CD4-positive, alpha-beta memory T cell (primary cell): ENCODE results near the gene SCN2B. TPM values are rescaled to one million over a fixed set of nuclear protein-coding genes. Genes with fewer than 3 reads are reported as not detected.

Experiments used
- CTCF ChIA-PET: fragments of 350-600 bp; sonication (Branson Sonifier 250); formaldehyde crosslinking; loops from one replicate; lab custom pipeline; 2021; ENCODE audit warnings: inconsistent platforms; ENCODE audit not compliant: partially characterized antibody; lab: Charles Lee
- POLR2A ChIA-PET: fragments of 350-600 bp; sonication (Branson Sonifier 250); formaldehyde crosslinking; loops from one replicate; lab custom pipeline; 2021; ENCODE audit not compliant: partially characterized antibody; lab: Charles Lee
- DNase-seq, 5 donors: peaks; one replicate each; pipeline versions ENCODE4 v3.0.0 to v3.0.0-alpha.2; 2020 to 2022; ENCODE audit warnings: mixed read lengths in 1 of 5
- H3K27ac ChIP-seq: one replicate; pipeline ENCODE4 v1.7.0; 2013; ENCODE audit warnings: low read depth, low read length
- H3K27me3 ChIP-seq: 2 replicates; pipeline ENCODE4 v1.7.0; 2013; ENCODE audit warnings: mild to moderate bottlenecking, low read length, moderate library complexity; ENCODE audit not compliant: insufficient read depth
- H3K36me3 ChIP-seq: 2 replicates; pipeline ENCODE4 v1.7.0; 2013; ENCODE audit warnings: mild to moderate bottlenecking, low read length, moderate library complexity; ENCODE audit not compliant: insufficient read depth
- H3K4me1 ChIP-seq: 2 replicates; pipeline ENCODE4 v1.7.0; 2013; ENCODE audit warnings: mild to moderate bottlenecking, low read length, moderate library complexity; ENCODE audit not compliant: insufficient read depth
- H3K4me3 ChIP-seq, 2 donors: one replicate each; pipeline ENCODE4 v1.7.0; 2013; ENCODE audit warnings: low read length in 2 of 2, mild to moderate bottlenecking in 1 of 2
- H3K9me3 ChIP-seq, 2 donors: one replicate each; pipeline ENCODE4 v1.7.0; 2013; ENCODE audit warnings: low read length in 2 of 2, control low read depth in 1 of 2; ENCODE audit not compliant: control insufficient read depth in 1 of 2
- H3K27ac Mint-ChIP-seq, 7 donors: one replicate each; pipeline ENCODE4 v1.8.0; 2020 to 2021; ENCODE audit warnings: mixed read lengths in 7 of 7, mild to moderate bottlenecking in 6 of 7, inconsistent platforms in 3 of 7, moderate library complexity in 3 of 7
- H3K27me3 Mint-ChIP-seq, 2 donors: one replicate each; pipeline ENCODE4 v1.8.0; 2020 to 2021; ENCODE audit warnings: mixed read lengths in 2 of 2
- H3K36me3 Mint-ChIP-seq, 2 donors: one replicate each; pipeline ENCODE4 v1.8.0; 2020 to 2021; ENCODE audit warnings: mixed read lengths in 2 of 2, inconsistent platforms in 1 of 2, mild to moderate bottlenecking in 1 of 2
- H3K4me1 Mint-ChIP-seq, 4 donors: one replicate each; pipeline ENCODE4 v1.8.0; 2020 to 2021; ENCODE audit warnings: mixed read lengths in 4 of 4, mild to moderate bottlenecking in 1 of 4
- H3K4me3 Mint-ChIP-seq, 8 donors: one replicate each; pipeline ENCODE4 v1.8.0; 2020 to 2021; ENCODE audit warnings: mixed read lengths in 8 of 8, mild to moderate bottlenecking in 7 of 8, moderate library complexity in 6 of 8, inconsistent platforms in 3 of 8
- H3K9me3 Mint-ChIP-seq, 8 donors: one replicate each; pipeline ENCODE4 v1.8.0; 2020 to 2021; ENCODE audit warnings: mixed read lengths in 8 of 8, mild to moderate bottlenecking in 5 of 8, inconsistent platforms in 3 of 8, moderate library complexity in 1 of 8
- intact Hi-C: fragments of 100-400 bp; cut with micrococcal nuclease; formaldehyde crosslinking; loops from one replicate; pipeline ENCODE4 v1.15.1; 2023
- polyA plus RNA-seq, 2 donors: library from polyadenylated mRNA; unstranded; fragments of 300-500 nt; fragmentation: Illumina TruSeq; gene quantifications; one replicate each; pipeline ENCODE4 v1.2.3, GENCODE V29; 2021
- total RNA-seq, 2 experiments: library from RNA; stranded (reverse); gene quantifications; one replicate each; pipeline ENCODE4 v1.2.3, GENCODE V29; 2021

The SCN2B gene
- total and polyA plus RNA-seq, 4 experiments from 2014 or later = not detected

- H3K9me3 ChIP-seq = no peaks in the 10 kb centered on the region
- no peak for DNase-seq
- H3K4me3 Mint-ChIP-seq = peak overlapping the region in 2 of 8 donors; percentile 48 to 49
- intact Hi-C loops = no loop called here
- no peak overlapping the region for H3K27ac ChIP-seq
- POLR2A ChIA-PET = interaction anchor here (0.8 kb wide), 1 partner anchor 7 kb away, joined by 3 read pairs; no protein-coding TSS in a partner anchor
- peaks cover 4 to 15% (median 7%) of the 10 kb centered on the region in 4 donors for H3K4me1 Mint-ChIP-seq
- peaks cover 30 to 34% of the 10 kb centered on the region in 2 donors for H3K27me3 Mint-ChIP-seq
- H3K9me3 Mint-ChIP-seq = no peaks in the 10 kb centered on the region
- CTCF ChIA-PET = interaction anchor here (2.2 kb wide), 1 partner anchor 20 kb away, joined by 10 read pairs; no protein-coding TSS in a partner anchor
- H3K27me3 ChIP-seq = peaks cover 40% of the 10 kb centered on the region
- no peak overlapping the region for H3K4me3 ChIP-seq
- H3K4me1 ChIP-seq = peaks cover 7% of the 10 kb centered on the region
- no peaks in the 10 kb centered on the region for H3K36me3 ChIP-seq
- no peaks in the 10 kb centered on the region for H3K36me3 Mint-ChIP-seq
- H3K27ac Mint-ChIP-seq = no peak overlapping the region
Observed at GRCh38 chr11:118151431-118151830, 25.0 kb downstream of the SCN2B start.

- intact Hi-C loops = loop anchor here (5.0 kb wide), 1 partner anchor 203 kb away; no protein-coding TSS in a partner anchor
- H3K27me3 Mint-ChIP-seq = peaks cover 23 to 28% of the 10 kb centered on the region in 2 donors
- H3K36me3 Mint-ChIP-seq = no peaks in the 10 kb centered on the region
Observed at GRCh38 chr11:118149493-118149892, 26.9 kb downstream of the SCN2B start.

GRCh38 chr11:118148856-118149255, 27.6 kb downstream of the SCN2B start:
- intact Hi-C loops = loop anchor here (5.0 kb wide), 1 partner anchor 203 kb away; no protein-coding TSS in a partner anchor
- Histone ChIP-seq H3K4me1 (peaks cover 8% of the 10 kb centered on the region), H3K36me3 (no peaks in the 10 kb centered on the region), H3K27ac (no peak overlapping the region), H3K9me3 (no peaks in the 10 kb centered on the region), H3K4me3 (no peak overlapping the region), H3K27me3 (peaks cover 33% of the 10 kb centered on the region)
- H3K36me3 Mint-ChIP-seq = no peaks in the 10 kb centered on the region
- POLR2A ChIA-PET = interaction anchor here (1.0 kb wide), 1 partner anchor 10 kb away, joined by 3 read pairs; no protein-coding TSS in a partner anchor
- H3K4me3 Mint-ChIP-seq = no peak overlapping the region
- H3K27me3 Mint-ChIP-seq = peaks cover 23 to 29% of the 10 kb centered on the region in 2 donors
- no peaks in the 10 kb centered on the region for H3K9me3 Mint-ChIP-seq
- no peak overlapping the region for H3K27ac Mint-ChIP-seq
- DNase-seq = no peak
- H3K4me1 Mint-ChIP-seq = peaks cover 4 to 14% (median 7%) of the 10 kb centered on the region in 4 donors
- CTCF ChIA-PET = interaction anchor here (1.3 kb wide), 1 partner anchor 23 kb away, joined by 3 read pairs; no protein-coding TSS in a partner anchor

More at GRCh38 chr11:118149493-118149892, 26.9 kb downstream of the SCN2B start:
- POLR2A ChIA-PET = interaction anchor here (1.0 kb wide), 1 partner anchor 9 kb away, joined by 3 read pairs; no protein-coding TSS in a partner anchor
- Histone ChIP-seq H3K4me3 (no peak overlapping the region), H3K36me3 (no peaks in the 10 kb centered on the region), H3K27ac (no peak overlapping the region), H3K27me3 (peaks cover 38% of the 10 kb centered on the region), H3K9me3 (no peaks in the 10 kb centered on the region), H3K4me1 (peaks cover 8% of the 10 kb centered on the region)
- Mint-ChIP-seq H3K4me3 (no peak overlapping the region), H3K27ac (no peak overlapping the region), H3K9me3 (no peaks in the 10 kb centered on the region), H3K4me1 (peaks cover 5 to 16% (median 9%) of the 10 kb centered on the region in 4 donors)
- DNase-seq = no peak
- CTCF ChIA-PET = interaction anchor here (1.3 kb wide), 1 partner anchor 22 kb away, joined by 3 read pairs; no protein-coding TSS in a partner anchor

- H3K36me3 ChIP-seq = no peaks in the 10 kb centered on the region
- Mint-ChIP-seq H3K4me3 (no peak overlapping the region), H3K36me3 (no peaks in the 10 kb centered on the region), H3K9me3 (no peaks in the 10 kb centered on the region), H3K4me1 (peaks cover 2 to 9% (median 4%) of the 10 kb centered on the region in 4 donors), H3K27me3 (peaks cover 22 to 29% of the 10 kb centered on the region in 2 donors), H3K27ac (no peak overlapping the region)
- no peak overlapping the region for H3K4me3 ChIP-seq
- ChIA-PET CTCF (interaction anchor here (7.1 kb wide), 1 partner anchor 22 kb away, joined by 109 read pairs; no protein-coding TSS in a partner anchor), POLR2A (no interaction called here)
- no peaks in the 10 kb centered on the region for H3K9me3 ChIP-seq
- H3K27me3 ChIP-seq = peaks cover 29% of the 10 kb centered on the region
- no peak for DNase-seq
- intact Hi-C loops = loop anchor here (5.0 kb wide), 1 partner anchor 204 kb away; no protein-coding TSS in a partner anchor
- H3K4me1 ChIP-seq = peaks cover 7% of the 10 kb centered on the region
- H3K27ac ChIP-seq = no peak overlapping the region
Observed at GRCh38 chr11:118148240-118148639, 28.2 kb downstream of the SCN2B start.

- Histone ChIP-seq H3K4me1 (peaks cover 4% of the 10 kb centered on the region), H3K4me3 (no peak overlapping the region), H3K9me3 (no peaks in the 10 kb centered on the region), H3K27me3 (peaks cover 27% of the 10 kb centered on the region), H3K36me3 (no peaks in the 10 kb centered on the region), H3K27ac (no peak overlapping the region)
- Mint-ChIP-seq H3K4me1 (peaks cover 2 to 9% (median 4%) of the 10 kb centered on the region in 4 donors), H3K27me3 (peaks cover 26 to 34% of the 10 kb centered on the region in 2 donors), H3K36me3 (no peaks in the 10 kb centered on the region), H3K4me3 (peak overlapping the region in 2 of 8 donors; percentile 10 to 27), H3K9me3 (no peaks in the 10 kb centered on the region), H3K27ac (peak overlapping the region in 1 of 7 donors; percentile 53)
- no peak for DNase-seq
- ChIA-PET CTCF (interaction anchor here (7.1 kb wide), 1 partner anchor 23 kb away, joined by 109 read pairs; no protein-coding TSS in a partner anchor), POLR2A (no interaction called here)
- intact Hi-C loops = loop anchor here (5.0 kb wide), 1 partner anchor 205 kb away; no protein-coding TSS in a partner anchor
Observed at GRCh38 chr11:118147502-118147901, 28.9 kb downstream of the SCN2B start.

- DNase-seq = no peak
- no peaks in the 10 kb centered on the region for H3K36me3 ChIP-seq
- Mint-ChIP-seq H3K36me3 (no peaks in the 10 kb centered on the region), H3K27me3 (peaks cover 35 to 43% of the 10 kb centered on the region in 2 donors), H3K27ac (peak overlapping the region; percentile 27 to 87 (median 79)), H3K4me1 (peaks cover 2 to 8% (median 4%) of the 10 kb centered on the region in 4 donors), H3K4me3 (peak overlapping the region; percentile 63 to 93 (median 82)), H3K9me3 (no peaks in the 10 kb centered on the region)
- H3K27me3 ChIP-seq = peaks cover 17% of the 10 kb centered on the region
- ChIA-PET CTCF (interaction anchor here (0.8 to 7.1 kb wide), 5 partner anchors 10 to 342 kb away, joined by 3 to 109 read pairs (median 4); no protein-coding TSS in a partner anchor), POLR2A (no interaction called here)
- H3K4me3 ChIP-seq = no peak overlapping the region
- H3K4me1 ChIP-seq = peaks cover 4% of the 10 kb centered on the region
- H3K27ac ChIP-seq = no peak overlapping the region
- no peaks in the 10 kb centered on the region for H3K9me3 ChIP-seq
- intact Hi-C loops = loop anchor here (5.0 kb wide), 1 partner anchor 206 kb away; no protein-coding TSS in a partner anchor
Observed at GRCh38 chr11:118146554-118146953, 29.9 kb downstream of the SCN2B start.
